NCI-H1092 treated with DMSO at 0.1 percent for 48 hours (cell line): ENCODE results near the gene RFX1.
"Not testable (repeated sequence)": the region's sequence is repeated elsewhere in the genome, so short reads cannot be mapped to it uniquely, and the experiment has no call there.

ENCODE experiments used
- DNase-seq: peaks from one replicate; lab custom pipeline; 2025; lab: John Stamatoyannopoulos, UW

RFX1 gene

DNA sequence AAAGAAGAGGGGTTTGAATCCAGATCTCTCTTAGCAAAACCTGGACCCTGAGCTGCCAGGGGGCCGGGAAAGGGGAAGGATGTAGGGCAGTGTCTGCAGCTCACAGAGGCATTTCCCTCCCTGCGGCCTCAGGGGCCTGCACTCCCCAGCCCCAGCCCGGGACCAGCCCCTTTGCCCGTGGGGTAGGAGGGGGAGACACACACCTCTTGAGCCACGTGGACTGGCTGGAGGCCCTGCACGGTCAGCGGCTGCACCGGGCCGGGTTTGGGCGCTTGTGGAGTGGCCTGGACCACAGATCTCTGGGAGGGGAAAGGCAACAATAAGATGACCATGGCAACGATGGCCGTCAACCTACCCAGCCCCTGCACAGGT lies 26.9 kb downstream of the RFX1 start:
- DNase-seq = no peak

DNA sequence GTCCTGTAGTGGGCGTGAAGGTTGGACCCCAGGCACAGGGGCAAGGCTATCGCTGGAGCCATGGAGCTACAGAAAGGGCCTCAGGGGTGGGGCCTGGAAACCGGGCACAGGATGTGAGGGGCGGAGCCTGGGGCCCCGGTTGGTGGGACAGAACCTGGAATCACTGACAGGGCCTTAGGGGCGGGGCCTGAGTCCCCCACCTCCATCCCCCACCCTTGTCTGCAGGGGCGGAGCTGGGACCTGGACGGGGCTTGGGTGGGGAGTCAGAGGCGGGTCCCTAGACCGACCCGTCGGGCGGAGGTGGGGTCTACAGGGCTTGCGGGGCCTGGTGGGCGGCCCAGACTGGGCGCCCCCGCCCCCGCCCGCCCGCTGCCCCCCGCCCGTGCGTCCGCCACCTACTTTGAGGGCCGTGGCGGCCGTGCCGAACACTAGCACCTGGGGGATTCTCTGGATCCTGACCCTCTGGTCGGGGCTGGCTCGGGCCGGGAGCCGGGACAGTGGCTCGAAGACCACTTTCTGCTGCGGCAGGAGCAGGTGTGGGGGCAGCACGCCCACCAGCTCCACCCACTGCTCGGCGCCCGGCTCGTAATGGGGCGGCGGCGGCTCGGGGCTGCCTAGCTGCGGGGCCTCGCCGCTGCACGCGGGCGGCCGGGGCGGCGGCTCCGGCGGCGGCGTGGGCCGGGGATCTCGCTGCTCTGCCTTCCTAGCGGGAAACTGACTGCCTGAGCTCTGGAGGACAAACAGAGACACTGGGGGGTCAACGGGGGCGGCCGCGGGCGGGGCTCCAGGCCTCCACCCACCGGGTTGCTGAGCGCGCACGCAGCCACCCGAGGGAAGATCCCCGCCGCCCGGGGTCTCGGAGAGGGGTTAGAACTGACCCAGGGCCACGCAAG lies 27.5 kb downstream of the RFX1 start:
- peak; percentile 28 for DNase-seq

DNA sequence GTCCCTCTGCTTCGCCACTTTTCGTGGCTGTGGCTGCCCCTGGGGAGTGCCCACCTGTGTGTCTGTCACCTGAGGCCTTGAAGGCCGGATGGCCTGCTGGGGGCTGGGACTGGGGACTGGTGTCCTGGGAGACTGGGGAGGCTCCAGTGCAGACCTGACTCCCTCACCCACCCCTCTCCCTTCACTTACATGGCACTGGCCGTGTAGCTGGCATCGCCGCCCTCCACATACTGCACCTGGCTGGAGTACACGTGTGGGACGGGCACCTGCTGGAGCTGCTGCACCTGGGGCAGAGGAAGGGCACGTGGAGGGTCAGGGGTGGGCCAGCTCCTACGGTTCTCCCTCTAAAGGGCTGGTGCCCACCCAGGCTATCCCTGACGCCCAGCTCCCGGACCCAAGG lies 28.3 kb downstream of the RFX1 start:
- no peak for DNase-seq

DNA sequence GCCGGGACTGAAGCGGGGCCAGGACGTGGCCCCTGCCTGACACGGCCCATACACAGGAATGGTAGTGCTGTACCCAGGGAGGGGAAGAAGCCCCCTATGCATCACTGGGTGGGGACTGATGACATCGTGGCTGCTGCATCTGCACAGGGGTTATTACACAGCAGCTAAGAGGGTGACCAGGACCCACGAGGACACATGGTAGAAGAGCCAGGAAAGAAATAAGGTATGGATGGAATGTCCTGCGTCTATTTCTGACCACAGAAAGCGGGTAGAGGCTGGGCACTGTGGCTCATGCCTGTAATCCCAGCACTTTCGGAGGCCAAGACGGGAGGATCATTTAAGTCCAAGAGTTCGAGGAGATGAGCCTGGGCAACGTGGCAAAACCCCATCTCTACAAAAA lies 29.7 kb downstream of the RFX1 start:
- DNase-seq = no peak

DNA sequence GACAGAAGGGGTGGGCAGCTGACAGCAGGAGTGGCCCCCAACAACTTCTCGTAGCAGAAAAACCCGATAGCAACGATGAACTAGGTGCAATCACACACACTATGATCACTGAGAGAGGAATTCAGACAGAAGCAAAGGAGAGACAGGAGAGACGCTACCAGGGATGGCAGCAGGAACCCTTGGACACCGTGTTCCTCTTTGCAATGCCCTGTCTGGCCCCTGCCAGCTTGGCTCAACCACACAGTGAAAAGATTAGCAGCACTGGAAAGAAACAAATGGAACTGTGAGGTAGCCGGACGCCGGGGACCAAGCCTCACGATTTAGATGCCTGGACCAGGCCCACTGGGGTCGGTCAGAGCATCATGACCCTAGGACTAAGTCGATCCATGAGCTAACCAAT lies 30.2 kb downstream of the RFX1 start:
- no peak for DNase-seq

DNA sequence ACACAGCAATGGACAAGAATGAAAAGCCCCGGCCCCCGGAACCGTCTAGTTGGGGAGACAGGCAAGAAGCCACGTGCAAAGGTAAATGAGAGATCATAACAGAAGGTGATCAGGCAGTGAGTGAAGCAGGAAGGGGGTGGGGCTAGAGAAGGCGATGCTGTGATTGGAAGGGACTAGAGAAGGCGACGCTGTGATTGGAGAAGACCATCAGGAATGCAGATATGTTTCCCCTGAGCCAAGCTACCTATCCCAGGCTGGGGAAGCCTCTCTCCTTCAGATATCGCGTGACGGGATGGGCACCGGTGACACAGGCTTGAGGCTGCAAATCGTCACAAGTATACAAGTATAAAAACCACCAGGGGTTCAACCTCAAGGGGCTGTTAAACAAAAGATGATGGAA lies 32.0 kb downstream of the RFX1 start:
- no peak for DNase-seq

DNA sequence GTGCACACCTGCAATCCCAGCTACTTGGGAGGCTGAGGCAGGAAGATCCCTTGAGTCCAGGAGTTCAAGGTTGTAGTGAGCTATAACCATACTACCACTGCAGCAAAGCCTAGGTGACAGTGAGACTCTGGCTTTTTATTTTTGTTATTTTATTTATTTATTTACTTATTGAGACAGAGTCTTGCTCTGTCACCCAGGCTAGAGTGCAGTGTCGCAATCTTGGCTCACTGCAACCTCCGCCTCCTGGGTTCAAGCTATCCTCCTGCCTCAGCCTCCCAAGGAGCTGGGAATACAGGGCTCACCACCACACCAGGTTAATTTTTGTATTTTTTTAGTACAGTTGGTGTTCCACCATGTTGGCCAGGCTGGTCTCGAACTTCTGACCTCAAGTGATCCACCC lies 32.6 kb downstream of the RFX1 start:
- not testable (repeated sequence) for DNase-seq

DNA sequence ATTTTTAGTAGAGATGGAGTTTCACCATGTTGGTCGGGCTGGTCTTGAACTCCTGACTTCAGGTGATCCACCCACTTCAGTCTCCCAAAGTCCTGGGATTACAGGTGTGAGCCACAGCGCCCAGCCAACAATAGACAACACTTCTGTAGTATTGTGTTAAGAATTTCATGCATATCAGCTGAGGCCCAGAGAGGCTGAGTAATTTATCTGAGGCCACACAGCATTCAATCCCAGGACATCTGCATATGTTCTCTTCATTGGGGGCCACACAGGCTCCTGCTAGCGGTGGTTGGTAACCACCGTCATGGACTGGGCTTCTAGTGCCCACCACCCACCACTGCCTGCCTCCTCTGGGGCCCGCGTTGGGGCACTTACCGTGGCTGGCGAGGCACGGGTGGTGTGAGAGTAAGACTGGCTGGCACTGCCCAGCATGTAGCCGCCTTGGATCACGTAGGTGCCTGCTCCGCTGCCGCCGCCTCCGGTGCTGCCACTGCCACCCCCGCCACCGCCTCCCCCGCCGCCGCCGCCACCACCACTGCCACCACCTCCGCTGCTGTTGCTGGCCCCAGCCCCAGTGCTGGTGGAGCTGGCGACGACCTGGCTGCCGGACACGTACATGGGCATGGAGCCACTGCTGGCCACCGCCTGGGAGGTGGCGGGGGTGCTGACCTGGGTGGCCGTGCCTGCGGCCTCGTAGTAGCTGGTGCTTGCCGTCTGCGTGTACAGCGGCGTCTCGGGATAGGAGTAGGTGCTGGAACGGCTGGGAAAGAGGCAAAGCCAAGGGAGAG lies 33.6 kb downstream of the RFX1 start:
- DNase-seq = no peak

DNA sequence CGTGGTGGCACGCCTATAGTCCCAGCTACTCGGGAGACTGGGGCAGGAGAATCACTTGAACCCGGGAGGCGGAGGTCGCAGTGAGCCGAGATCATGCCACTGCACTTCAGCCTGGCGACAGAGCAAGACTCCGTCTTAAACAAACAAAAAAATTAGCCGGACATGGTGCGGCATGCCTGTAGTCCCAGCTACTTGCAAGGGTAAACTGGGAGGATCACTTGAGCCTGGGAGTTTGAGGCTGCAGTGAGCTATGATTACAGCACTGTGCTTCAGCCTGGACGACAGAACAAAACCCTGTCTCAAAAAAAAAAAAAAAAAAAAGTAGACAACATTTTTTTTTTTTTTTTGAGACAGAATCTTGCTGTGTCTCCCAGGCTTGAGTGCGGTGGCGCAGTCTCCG lies 34.3 kb downstream of the RFX1 start:
- not testable (repeated sequence) for DNase-seq

DNA sequence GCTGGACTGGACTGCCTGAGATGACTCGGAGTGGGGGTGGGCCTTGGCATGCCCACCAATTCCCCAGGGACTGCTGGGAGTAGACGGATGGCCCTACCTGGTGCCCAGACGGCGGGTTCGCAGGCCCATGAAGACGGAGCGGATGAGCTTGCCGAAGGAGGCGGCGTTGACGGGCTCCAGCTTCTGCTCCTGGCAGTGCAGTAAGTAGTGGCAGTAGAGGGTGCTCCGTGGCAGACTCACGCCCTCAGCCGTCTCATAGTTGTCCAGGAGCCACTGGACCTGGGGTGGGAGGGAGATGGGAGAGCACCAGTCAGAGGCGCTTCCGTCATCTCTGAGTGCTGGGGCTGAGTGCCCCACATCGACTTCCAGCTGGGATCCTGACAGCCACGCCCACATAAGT lies 36.2 kb downstream of the RFX1 start:
- DNase-seq = no peak

DNA sequence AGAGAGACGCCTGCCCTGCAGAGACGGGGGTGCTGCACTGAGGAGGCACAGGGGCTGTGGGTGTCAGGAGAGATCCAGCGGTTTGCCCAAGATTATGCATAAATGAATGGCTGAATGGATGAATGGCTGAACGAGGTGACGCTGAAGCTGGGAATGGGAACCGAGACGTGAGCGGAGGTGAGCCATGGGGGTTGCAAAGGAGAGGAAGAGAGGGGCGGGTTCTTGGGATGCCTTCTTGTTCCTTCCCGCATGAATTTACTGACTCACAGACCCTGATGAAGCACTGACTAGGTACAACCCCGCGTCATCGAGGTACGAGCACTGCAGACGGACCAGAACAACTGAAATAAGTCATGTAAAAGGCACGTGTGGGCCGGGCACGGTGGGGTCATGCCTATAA lies 37.1 kb downstream of the RFX1 start:
- no peak for DNase-seq

DNA sequence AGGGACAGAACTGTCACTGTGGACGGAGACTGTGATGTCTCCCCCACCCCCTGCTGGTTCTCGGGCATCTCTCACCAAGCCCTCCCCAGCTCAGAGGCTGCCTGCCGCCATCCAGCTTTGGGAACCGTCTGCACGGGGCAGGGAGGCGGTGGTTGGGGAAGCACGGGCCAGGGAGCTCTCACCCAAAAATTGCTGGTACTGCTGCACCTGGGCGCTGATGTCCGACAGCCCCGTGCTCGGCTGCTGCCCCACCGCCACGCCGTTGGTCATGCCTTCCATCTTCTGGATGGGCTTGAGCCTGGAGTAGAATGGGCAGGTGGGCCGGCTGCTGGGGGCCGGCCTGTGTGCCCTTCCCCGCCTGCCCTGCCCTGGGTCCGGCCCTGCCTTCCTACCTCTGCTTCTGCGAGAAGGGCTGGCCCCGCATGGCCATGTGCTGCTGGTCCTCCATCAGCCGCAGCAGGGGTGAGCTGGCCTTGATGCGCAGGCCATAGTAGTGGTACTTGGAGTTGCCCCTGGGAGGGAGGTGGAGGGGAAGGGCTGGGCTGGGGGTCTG lies 37.7 kb downstream of the RFX1 start:
- DNase-seq = no peak

DNA sequence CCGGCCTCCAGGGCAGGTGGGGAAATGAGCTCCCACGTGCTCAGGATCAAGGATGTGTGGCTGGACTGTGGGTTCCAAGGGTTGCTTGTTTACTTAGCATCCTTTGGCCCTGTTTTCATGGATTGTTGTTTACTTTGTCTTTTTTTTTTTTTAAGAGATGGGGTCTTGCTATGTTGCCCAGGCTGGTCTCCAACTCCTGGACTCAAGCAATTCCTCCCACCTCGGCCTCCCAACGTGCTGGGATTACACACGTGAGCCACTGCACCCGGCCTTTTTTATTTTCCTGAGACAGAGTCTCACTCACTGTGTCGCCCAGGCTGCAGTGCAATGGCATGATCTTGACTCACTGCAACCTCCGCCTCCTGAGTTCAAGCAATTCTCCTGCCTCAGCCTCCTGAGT lies 38.9 kb downstream of the RFX1 start:
- not testable (repeated sequence) for DNase-seq

DNA sequence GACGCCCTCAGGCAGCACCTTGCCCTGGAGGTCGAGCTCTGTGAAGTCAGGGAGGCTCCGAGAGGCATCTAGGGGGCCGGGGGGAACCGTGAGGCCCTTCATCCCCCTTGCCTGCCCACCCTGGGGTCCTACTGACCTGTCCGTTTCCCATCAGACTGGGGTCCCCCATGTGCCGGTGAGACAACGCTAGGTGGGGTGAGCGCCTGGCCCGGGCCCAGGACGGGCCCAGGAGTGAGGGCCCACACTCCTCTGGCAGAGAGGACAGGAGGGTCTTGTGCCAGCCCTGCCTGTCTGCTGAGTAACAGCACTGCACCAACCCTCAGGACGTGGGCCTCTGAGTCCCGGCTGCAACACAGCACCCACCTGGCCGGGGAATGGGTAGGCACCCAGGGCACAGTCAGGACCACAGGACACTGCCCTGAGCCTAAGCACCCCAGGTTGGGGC lies 39.4 kb downstream of the RFX1 start:
- DNase-seq = no peak

DNA sequence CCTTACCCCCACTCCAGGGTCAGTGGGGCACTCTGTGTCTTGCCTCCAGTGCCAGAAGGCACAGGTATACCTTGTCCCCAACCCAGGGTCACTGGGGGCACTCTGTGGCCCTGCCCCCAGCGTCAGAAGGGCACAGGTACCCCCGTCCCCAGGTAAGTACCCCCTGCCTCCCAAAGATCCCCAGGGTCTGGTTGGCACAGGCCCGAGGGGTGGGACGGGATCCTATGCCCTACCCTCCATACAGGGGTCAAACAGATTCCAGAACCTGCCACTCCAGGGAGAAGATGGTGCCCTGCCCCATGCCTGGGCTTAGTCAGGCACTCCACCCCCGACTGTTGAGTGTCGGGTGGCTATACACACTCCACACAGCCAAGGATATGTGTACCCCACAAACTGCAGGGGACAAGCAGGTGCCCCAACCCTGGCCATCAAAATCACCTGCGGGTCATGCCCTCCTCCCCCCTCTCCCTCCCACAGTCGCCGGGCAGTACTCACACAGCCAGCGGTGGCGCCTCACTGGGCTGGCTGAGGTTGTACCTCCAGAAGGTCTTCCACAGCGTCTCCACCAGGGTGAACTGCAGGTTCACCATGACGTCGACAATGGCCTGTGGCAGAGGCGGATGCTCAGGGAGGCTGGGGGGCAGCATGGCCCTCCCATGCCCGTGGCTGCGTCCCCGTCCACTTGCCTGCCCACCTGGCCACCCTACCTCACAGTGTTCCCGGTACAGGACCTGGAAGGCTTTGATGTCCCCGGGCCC lies 40.0 kb downstream of the RFX1 start:
- DNase-seq = no peak

DNA sequence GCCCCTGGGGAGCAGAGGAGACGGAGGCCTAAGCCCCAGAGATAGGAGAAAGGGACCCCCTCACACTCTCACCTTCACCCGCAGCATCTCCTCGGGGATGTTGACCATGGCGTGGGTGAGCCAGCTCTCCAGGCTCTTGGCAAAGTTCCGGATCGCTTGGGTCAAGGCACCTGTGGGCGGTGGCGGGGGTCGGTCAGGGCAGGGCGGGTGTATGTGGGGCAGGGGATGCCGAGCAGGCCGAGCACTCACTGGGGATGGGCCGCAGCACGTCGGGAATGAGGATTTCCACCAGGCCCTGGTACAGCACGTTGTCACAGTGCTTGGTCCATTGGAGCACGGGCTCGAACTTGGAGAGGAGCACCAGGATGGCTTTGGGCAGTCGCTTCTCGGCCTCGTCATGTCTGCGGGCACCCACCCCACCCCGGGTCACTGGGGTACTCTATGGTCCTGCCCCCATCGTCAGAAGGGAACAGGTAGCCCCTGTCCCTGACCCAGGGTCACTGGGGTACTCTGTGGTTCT lies 40.7 kb downstream of the RFX1 start:
- no peak for DNase-seq

DNA sequence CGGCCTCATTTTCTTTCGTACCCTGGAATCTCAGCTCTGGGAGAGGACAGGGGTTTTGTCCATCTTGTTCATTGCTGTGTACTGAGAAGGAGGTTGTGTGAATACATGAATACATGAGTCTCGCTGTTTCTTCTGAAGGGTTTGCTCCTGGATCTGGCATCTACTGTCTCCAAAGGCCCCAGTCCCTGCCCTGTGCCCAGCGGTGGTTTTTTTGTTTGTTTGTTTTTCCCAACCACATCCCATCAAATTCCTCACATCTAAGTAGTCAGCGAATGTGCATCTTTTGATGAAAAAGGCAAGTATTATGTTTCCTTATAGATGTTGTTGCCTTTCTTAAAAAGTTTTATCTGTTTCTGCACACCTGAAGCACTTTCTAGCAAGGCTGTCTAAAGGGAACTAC lies 41.3 kb downstream of the RFX1 start:
- no peak for DNase-seq

DNA sequence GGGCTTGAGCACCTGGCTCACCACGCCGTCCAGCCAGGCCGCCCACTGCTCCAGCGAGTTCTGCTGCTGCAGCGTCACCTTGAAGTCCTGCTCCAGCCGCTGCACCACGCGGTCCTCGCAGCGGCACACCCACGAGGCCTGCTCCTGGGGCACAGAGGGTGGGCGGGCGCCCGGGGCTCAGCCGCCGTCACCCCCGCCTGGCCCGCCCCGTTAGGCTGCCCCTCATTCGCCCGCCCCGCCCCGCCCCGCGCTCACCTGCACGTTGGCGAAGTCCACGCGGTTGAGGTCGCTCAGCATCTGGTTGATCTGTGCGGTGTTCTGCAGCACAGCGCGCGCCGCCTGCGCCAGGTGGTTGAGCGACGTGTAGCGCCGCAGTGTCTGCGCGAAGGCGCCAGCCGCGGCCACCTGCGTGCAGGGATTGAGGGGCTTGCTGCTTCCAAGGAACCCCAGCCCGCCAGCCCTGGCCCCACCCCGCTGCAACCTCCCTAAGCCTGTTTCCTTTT lies 42.5 kb downstream of the RFX1 start:
- no peak for DNase-seq

DNA sequence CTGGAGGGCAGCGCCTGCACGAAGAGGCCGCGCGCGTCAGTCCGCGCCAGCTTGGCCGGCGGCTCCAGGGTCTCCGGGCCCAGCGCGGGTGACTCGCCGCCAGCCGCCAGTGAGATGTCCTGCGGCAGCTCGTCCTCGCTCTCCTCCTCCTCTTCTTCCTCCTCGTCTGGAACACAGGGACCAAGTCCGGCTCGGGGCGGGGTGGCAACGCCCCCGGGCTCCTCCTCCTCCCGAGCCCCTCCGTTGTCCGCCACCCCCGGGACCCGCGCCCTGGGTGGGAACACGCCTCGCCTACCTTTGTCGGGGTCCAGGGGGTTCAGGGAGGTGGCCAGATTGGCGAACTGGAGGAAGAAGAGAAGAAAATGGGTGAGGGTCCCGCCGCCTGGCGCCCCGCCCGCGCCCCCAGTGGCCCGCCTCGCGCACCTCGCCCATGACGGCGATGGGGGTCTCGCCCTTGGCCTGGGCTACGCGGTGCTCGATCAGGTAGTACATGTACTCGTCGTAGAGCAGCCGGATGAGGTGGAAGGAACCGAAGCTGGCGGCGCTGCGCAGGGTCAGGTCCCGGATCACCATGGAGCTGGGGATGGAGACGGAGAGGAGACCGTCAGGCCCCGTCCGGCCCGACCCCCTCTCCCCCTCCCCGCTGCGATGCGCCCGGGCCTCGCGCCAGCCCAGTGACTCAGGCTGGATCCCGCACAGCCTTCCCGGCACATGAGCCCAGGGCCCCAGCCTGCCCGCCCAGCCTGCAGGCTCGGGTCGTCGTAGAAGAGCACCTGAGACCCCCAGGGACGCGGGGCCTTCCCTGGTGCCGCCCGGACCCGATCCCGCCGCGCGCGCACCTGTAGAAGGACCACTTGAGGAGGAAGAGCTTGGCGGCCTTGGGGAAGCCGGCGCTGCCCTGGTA lies 43.2 kb downstream of the RFX1 start:
- no peak for DNase-seq

DNA sequence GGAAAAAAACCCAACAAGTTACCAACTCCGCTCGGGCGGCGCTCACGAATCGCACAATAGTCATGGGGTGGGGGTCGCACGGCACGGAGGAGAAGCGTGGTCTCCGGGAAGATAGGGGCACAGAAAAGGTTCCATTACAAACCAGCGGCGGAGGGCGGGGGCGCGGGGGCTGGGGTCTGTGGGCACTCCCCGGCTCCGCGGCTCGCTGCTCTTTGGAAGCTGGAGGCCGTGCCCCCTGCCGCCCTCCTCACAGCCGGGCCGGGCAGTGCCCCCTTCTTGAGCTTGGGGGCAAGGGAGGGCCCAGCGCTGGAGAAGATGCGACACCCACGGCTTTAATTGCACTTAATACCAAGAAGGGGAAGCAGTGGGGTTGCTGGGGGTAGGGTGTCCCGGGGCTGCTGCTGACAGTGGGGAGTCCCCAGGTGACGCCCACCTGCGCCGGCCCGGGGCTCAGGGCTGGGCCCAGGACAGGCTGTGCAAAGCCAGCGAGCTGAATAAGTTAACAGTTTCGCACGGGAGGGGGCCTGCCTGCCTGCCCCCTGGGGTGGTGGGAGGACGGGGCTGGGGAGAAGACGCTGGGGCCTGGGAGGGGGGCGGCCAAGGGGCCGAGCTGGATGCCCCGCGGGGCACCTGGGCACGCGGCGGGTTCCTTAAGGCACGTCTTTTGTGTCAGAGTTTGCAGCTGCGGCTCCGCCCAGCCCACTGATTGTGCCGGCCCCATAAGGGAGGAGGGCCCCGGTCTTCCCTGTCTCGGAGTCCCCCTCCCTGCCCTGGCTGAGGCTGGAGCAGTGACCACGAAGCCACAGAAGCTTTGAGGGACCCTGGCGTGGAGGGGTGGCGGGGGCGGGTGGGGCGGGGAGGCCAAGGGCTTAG lies 44.1 kb downstream of the RFX1 start:
- DNase-seq = no peak
